CD4-positive, alpha-beta T cell treated with Interleukin-1 beta for 1 hour (primary cell): ENCODE data around the gene SLC25A24.

ENCODE experiments used
- DNase-seq, 2 donors: peaks; one replicate each; pipeline ENCODE4 v3.0.0-alpha.2; 2020 to 2022

Gene SLC25A24

GRCh38 chr1:108085628-108086027 lies 114.5 kb downstream of the SLC25A24 start:
- no peak for DNase-seq

GRCh38 chr1:108084866-108085477 lies 115.2 kb downstream of the SLC25A24 start:
- no peak for DNase-seq
